Measurements from ENCODE around the gene GTF2A2.

Gene GTF2A2

GRCh38 chr15:59618406-59618805, 38.9 kb downstream of the GTF2A2 start:
- H3K27ac ChIP-seq: no peak overlapping the region
- no peak for DNase-seq
- no peaks in the 10 kb centered on the region for H3K27me3 ChIP-seq (ENCODE audit: insufficient read depth, low read depth, severe bottlenecking)
- H3K36me3 ChIP-seq: no peaks in the 10 kb centered on the region
- no peak for TF ChIP-seq CTCF (IDR thresholded peaks at IDR 0.05; ENCODE audit: low read depth, low read length)
- no peak overlapping the region for H3K4me3 ChIP-seq (ENCODE audit: low read depth, low read length)
- no peaks in the 10 kb centered on the region for H3K9me3 ChIP-seq (ENCODE audit: severe bottlenecking)

- no peak for TF ChIP-seq CTCF (IDR thresholded peaks at IDR 0.05; ENCODE audit: low read depth, low read length)
- Histone ChIP-seq H3K4me3 (ENCODE audit: low read depth, low read length) (no peak overlapping the region), H3K27me3 (ENCODE audit: insufficient read depth, low read depth, severe bottlenecking) (no peaks in the 10 kb centered on the region), H3K9me3 (ENCODE audit: severe bottlenecking) (no peaks in the 10 kb centered on the region), H3K36me3 (no peaks in the 10 kb centered on the region), H3K27ac (no peak overlapping the region)
- no peak for DNase-seq
These were observed 40.9 kb downstream of the GTF2A2 start for GRCh38 chr15:59616379-59616778.

- no peak overlapping the region for H3K27ac ChIP-seq
These were observed 41.7 kb downstream of the GTF2A2 start for GRCh38 chr15:59615661-59616060.

GRCh38 chr15:59614153-59614552, 43.2 kb downstream of the GTF2A2 start:
- Histone ChIP-seq H3K27me3 (ENCODE audit: insufficient read depth, low read depth, severe bottlenecking) (no peaks in the 10 kb centered on the region), H3K9me3 (ENCODE audit: severe bottlenecking) (no peaks in the 10 kb centered on the region), H3K27ac (no peak overlapping the region), H3K4me3 (ENCODE audit: low read depth, low read length) (no peak overlapping the region), H3K36me3 (no peaks in the 10 kb centered on the region)
- no peak for TF ChIP-seq CTCF (IDR thresholded peaks at IDR 0.05; ENCODE audit: low read depth, low read length)
- DNase-seq: no peak

More at GRCh38 chr15:59615661-59616060, 41.7 kb downstream of the GTF2A2 start:
- Histone ChIP-seq H3K9me3 (ENCODE audit: severe bottlenecking) (no peaks in the 10 kb centered on the region), H3K27me3 (ENCODE audit: insufficient read depth, low read depth, severe bottlenecking) (no peaks in the 10 kb centered on the region), H3K4me3 (ENCODE audit: low read depth, low read length) (no peak overlapping the region), H3K36me3 (no peaks in the 10 kb centered on the region)
- no peak for TF ChIP-seq CTCF (IDR thresholded peaks at IDR 0.05; ENCODE audit: low read depth, low read length)
- DNase-seq: no peak

GRCh38 chr15:59611276-59612260, 45.7 kb downstream of the GTF2A2 start, which contains the start of gene GCNT3:
GCNT3 (plus strand) TSS chr15:59611783; CDS start chr15:59618239, 6,456 bp downstream.
- Histone ChIP-seq H3K27ac (no peak within 1 kb of the TSS), H3K4me3 (ENCODE audit: low read depth, low read length) (no peak within 1 kb of the TSS), H3K27me3 (ENCODE audit: insufficient read depth, low read depth, severe bottlenecking) (no peaks in the 10 kb centered on the region), H3K9me3 (ENCODE audit: severe bottlenecking) (peaks cover 2% of the 10 kb centered on the region), H3K36me3 (no peaks in the 10 kb centered on the region)
- TF ChIP-seq CTCF (IDR thresholded peaks at IDR 0.05; ENCODE audit: low read depth, low read length): no peak
- DNase-seq: no peak
